Activated CD8-positive, alpha-beta T cell treated with anti-CD3 and anti-CD28 coated beads for 36 hours (primary cell): ENCODE measurements around the gene PTPN4. TPM values are rescaled to one million over a fixed set of nuclear protein-coding genes. Genes with fewer than 3 reads are reported as not detected.

Experiments used
- ATAC-seq: fragments of 200-7000 bp; cut with Tn5 transposase; one replicate; pipeline ENCODE4 v1.10.0; 2021; ENCODE audit warnings: mild to moderate bottlenecking, moderate library complexity
- CTCF ChIA-PET: fragments of 350-600 bp; sonication (Branson Sonifier 250); formaldehyde crosslinking; loops from one replicate; lab custom pipeline; 2021; ENCODE audit warnings: antibody characterized with exemption; lab: Charles Lee
- POLR2A ChIA-PET: fragments of 350-600 bp; sonication (Branson Sonifier 250); formaldehyde crosslinking; loops from one replicate; lab custom pipeline; 2021; ENCODE audit warnings: antibody characterized with exemption; lab: Charles Lee
- DNase-seq: peaks from one replicate; pipeline ENCODE4 v3.0.0-alpha.2; 2020
- H3K27ac Mint-ChIP-seq: one replicate; pipeline ENCODE4 v1.8.0; 2021; ENCODE audit warnings: mild to moderate bottlenecking, mixed read lengths
- H3K27me3 Mint-ChIP-seq: one replicate; pipeline ENCODE4 v1.8.0; 2021; ENCODE audit warnings: mixed read lengths
- H3K36me3 Mint-ChIP-seq: one replicate; pipeline ENCODE4 v1.8.0; 2021; ENCODE audit warnings: low read depth, mixed read lengths
- H3K4me1 Mint-ChIP-seq: one replicate; pipeline ENCODE4 v1.8.0; 2021; ENCODE audit warnings: low read depth, mixed read lengths
- H3K4me3 Mint-ChIP-seq: one replicate; pipeline ENCODE4 v1.8.0; 2021; ENCODE audit warnings: mild to moderate bottlenecking, moderate library complexity, mixed read lengths
- H3K9me3 Mint-ChIP-seq: one replicate; pipeline ENCODE4 v1.8.0; 2021; ENCODE audit warnings: mixed read lengths
- intact Hi-C: fragments of 100-400 bp; cut with micrococcal nuclease; formaldehyde crosslinking; loops from one replicate; pipeline ENCODE4 v1.10.0; 2022
- total RNA-seq, 2 experiments: library from RNA; stranded (reverse); gene quantifications; one replicate each; pipeline ENCODE4 v1.2.3, GENCODE V29; 2021
- TF ChIP-seq, protein P1 (sequence below): fragments of 200-600 bp; IDR thresholded peaks from one replicate; pipeline ENCODE4 v1.8.0; 2022; ENCODE audit warnings: antibody characterized with exemption, mild to moderate bottlenecking

The PTPN4 gene
- total RNA-seq, 2 experiments from 2014 or later = 34.4 to 40.2 TPM

DNA sequence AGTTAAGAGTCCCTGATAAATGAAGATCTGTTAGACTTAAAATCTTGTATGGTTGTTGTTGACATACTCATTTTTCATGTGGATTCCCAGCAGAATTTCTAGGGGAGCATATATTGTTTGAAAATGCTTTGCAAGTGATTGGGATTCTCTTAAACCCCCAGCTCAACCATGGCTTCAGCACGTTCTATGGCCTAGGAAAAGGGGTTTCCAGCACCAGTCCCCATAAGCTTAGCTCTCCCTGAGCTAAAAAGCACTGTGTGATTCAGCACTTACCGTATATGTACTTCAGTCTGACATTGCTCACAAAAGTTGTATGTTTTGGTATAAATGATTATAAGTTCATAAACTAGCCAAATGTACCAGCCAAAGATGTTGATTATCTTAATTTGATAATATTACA is 173.1 kb downstream of the PTPN4 start:
- CTCF ChIA-PET = interaction anchor here (1.8 to 1.9 kb wide), 2 partner anchors 21 to 71 kb away, joined by 5 to 6 read pairs; no protein-coding TSS in a partner anchor
- POLR2A ChIA-PET = no interaction called here
- Mint-ChIP-seq H3K27me3 (no peaks in the 10 kb centered on the region), H3K36me3 (peaks cover 44% of the 10 kb centered on the region), H3K4me1 (peaks cover 38% of the 10 kb centered on the region), H3K4me3 (peak overlapping the region; percentile 28), H3K9me3 (peaks cover 2% of the 10 kb centered on the region), H3K27ac (peak overlapping the region; percentile 57)
- DNase-seq (no peak), ATAC-seq (no peak)
- TF ChIP-seq, protein P1, sequence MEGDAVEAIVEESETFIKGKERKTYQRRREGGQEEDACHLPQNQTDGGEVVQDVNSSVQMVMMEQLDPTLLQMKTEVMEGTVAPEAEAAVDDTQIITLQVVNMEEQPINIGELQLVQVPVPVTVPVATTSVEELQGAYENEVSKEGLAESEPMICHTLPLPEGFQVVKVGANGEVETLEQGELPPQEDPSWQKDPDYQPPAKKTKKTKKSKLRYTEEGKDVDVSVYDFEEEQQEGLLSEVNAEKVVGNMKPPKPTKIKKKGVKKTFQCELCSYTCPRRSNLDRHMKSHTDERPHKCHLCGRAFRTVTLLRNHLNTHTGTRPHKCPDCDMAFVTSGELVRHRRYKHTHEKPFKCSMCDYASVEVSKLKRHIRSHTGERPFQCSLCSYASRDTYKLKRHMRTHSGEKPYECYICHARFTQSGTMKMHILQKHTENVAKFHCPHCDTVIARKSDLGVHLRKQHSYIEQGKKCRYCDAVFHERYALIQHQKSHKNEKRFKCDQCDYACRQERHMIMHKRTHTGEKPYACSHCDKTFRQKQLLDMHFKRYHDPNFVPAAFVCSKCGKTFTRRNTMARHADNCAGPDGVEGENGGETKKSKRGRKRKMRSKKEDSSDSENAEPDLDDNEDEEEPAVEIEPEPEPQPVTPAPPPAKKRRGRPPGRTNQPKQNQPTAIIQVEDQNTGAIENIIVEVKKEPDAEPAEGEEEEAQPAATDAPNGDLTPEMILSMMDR = no peak
- intact Hi-C loops = no loop called here

DNA sequence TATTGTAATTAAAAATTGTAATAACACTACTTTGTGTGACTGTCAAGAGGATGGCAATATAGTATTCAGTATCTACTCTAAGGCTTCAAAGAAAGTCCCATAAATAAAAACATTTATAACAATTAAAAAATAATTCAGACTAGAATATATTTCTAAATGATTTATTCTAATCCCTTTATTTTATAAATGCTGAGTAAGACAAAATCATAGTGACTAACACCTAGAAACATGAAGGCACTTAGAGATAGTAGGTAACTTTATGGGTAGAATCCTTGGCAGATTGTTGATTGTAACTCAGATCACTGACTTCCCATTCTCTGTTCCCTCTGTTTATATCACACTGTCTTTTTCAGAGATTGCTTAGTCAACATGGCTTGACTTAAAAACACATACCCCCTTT is 174.6 kb downstream of the PTPN4 start:
- Mint-ChIP-seq H3K36me3 (peaks cover 48% of the 10 kb centered on the region), H3K27me3 (no peaks in the 10 kb centered on the region), H3K9me3 (peaks cover 2% of the 10 kb centered on the region), H3K4me3 (no peak overlapping the region), H3K4me1 (peaks cover 24% of the 10 kb centered on the region), H3K27ac (peak overlapping the region; percentile 0)
- intact Hi-C loops = no loop called here
- ATAC-seq = no peak
- POLR2A ChIA-PET = no interaction called here
- TF ChIP-seq, protein P1 = no peak
- DNase-seq = no peak
- CTCF ChIA-PET = interaction anchor here (1.7 kb wide), 1 partner anchor 241 kb away, joined by 4 read pairs; no protein-coding TSS in a partner anchor

DNA sequence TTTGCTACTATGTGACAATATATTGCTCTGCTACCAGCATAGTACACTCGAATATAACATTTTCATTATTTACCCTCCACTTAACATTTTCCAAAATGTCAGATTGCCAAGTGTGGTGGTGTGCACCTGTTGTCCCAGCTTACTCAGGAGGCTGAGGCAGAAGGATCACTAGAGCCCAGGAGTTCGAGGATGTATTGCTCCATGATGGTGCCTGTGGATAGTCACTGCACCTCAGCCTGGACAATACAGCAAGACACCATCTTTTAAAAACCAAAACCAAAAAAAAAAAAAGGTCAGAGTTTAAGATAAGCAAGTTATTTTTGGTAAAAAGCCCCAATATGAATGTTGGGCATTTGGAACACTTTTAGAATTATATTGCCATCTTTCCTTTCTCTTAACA is 178.0 kb downstream of the PTPN4 start:
- intact Hi-C loops = no loop called here
- TF ChIP-seq, protein P1 = no peak
- H3K4me3 Mint-ChIP-seq = no peak overlapping the region
- H3K36me3 Mint-ChIP-seq = peaks cover 47% of the 10 kb centered on the region
- CTCF ChIA-PET = no interaction called here
- H3K27me3 Mint-ChIP-seq = no peaks in the 10 kb centered on the region
- H3K27ac Mint-ChIP-seq = no peak overlapping the region
- DNase-seq (no peak), ATAC-seq (no peak)
- POLR2A ChIA-PET = no interaction called here
- H3K4me1 Mint-ChIP-seq = peaks cover 36% of the 10 kb centered on the region
- H3K9me3 Mint-ChIP-seq = peaks cover 2% of the 10 kb centered on the region

DNA sequence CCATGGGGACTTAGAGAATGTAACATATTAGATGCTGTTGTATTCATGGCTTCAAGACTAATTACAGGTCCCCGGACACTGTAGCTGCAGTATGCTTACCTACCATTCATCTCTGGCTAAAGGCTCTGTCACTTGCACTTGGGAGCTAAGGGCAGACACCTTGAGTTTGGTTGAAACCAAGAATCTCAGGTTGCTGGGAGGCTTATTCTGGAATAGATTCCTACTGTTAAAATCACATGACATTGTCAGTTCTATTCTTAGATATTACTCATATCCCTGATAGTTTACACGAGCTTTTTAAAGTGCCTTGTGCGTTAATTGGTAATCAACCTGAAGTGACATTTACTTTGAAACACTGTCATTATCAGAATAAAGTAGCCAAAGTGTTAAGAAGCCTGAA is 180.2 kb downstream of the PTPN4 start:
- H3K27ac Mint-ChIP-seq = no peak overlapping the region
- POLR2A ChIA-PET = no interaction called here
- H3K9me3 Mint-ChIP-seq = peaks cover 2% of the 10 kb centered on the region
- ATAC-seq (no peak), DNase-seq (no peak)
- H3K4me3 Mint-ChIP-seq = no peak overlapping the region
- no peaks in the 10 kb centered on the region for H3K27me3 Mint-ChIP-seq
- peaks cover 47% of the 10 kb centered on the region for H3K36me3 Mint-ChIP-seq
- intact Hi-C loops = no loop called here
- TF ChIP-seq, protein P1 = no peak
- CTCF ChIA-PET = interaction anchor here (1.7 kb wide), 1 partner anchor 24 kb away, joined by 5 read pairs; no protein-coding TSS in a partner anchor
- H3K4me1 Mint-ChIP-seq = peaks cover 45% of the 10 kb centered on the region

DNA sequence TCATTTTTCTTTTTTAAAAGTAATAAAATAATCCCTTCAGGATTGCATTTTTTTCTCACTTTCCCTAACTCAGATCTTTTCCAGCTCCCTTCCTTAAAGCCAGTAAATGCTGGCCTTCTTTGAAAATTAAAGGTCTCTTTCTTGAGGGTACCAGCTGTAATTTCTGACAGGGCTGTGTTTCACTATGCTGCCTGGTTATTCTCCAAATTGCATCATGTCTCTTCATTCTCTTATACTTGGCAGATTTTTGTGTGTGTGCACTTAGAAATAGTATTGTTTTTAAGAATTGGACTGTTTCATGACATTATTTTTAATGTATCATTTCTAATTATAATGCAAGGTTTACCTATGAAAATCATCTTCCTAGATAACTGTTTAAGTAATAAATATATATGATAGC is 181.1 kb downstream of the PTPN4 start:
- Mint-ChIP-seq H3K9me3 (peaks cover 2% of the 10 kb centered on the region), H3K4me1 (peaks cover 45% of the 10 kb centered on the region), H3K36me3 (peaks cover 45% of the 10 kb centered on the region), H3K4me3 (no peak overlapping the region), H3K27me3 (no peaks in the 10 kb centered on the region), H3K27ac (no peak overlapping the region)
- TF ChIP-seq, protein P1 = no peak
- ChIA-PET CTCF (interaction anchor here (1.5 to 1.7 kb wide), 3 partner anchors 23 to 235 kb away, joined by 4 to 5 read pairs (median 5); no protein-coding TSS in a partner anchor), POLR2A (interaction anchor here (0.6 kb wide), 1 partner anchor 9 kb away, joined by 3 read pairs; no protein-coding TSS in a partner anchor)
- intact Hi-C loops = no loop called here
- ATAC-seq (no peak), DNase-seq (no peak)
